Measurements from ENCODE around the gene PSMB7.
A peak's percentile ranks its signal among the peaks of the same experiment; 100 is the strongest.

The PSMB7 gene

DNA sequence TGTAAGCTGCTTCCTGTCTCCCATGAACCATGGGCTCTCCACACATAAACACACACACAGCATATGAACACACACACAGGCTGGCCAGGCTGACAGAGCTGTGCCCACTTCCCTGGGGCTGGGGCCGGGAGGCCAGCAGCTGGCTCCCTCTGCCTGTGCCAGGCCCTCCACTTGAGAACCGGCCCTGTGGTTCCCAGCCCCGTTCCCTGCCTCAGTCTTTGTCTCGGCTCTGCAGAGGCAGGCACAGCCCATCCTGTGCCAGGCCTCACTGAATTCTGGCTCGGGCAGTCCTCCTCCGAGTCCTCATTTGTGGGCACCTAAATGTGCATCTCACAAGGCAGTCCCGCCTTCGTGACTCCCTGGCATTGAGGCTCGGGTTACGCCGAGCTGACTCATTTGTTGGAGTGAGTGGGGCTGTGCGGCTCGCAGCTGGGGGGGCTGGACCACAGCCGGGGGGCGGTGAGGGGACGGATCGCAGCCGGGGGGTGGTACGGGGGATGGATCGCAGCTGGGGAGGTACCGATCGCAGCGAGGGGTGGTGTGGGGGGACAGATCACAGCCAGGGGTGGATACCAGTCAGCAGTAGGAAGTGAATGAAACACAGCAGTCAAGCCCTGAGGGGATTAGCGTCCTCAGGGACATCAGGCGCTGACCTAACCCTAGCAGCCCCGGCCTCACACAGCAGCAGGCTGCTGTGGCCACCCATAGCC lies 72.3 kb downstream of the PSMB7 start:
- DNase-seq, result peak; percentile 29 to 63

DNA sequence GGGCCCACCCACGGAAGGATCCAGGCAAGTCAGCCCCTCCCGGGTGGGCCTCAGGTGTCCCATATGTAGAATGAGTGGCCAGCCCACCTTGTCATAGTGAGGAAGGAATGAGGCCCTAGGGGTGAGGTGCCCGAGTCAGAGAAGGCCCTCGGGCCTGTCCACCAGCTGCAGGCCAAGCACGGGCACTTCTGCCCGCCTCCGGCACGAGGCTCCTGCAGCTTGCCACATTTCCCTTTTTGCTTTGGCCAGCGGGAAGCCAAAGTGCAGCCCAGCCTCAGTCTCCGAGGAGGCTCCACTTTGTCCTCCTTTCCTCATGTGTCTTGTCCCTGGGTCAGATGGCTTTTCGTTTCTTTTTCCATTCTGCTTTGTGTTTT lies 72.9 kb downstream of the PSMB7 start:
- no peak for DNase-seq

DNA sequence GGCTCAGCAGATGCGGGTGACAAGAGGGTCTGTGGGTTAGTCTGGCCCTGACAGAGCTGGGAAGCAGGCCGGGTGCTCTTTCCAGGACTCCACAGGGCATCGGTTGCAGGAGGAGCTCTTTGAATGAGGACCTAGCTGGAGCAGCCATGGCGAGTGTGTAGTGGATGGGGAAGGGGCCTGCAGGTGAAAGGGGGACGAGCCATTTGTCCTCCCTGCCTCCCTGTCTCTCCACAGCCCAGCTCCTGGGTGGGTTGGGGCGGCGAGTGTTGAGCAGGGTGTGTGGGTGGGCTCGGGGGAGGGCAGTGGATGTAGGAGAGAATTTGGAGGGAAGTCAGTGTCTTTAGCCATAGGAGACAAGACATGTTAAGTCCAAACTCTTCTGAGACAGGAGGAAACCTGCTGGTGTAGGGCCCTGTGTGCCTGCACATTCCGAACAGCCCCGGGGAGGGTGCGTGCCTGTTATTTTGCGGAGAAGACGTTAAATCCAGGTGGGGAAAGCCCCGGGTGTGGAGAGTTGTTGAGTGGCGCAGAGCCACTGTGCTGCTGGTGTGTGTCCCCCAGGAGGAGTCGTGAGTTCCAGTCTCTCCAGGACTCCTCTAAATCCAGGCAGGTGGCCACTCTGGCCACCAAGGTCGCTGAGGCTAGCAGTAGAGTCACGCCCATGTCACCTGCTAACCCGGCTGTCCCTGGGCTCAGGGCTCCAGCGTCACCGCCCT lies 73.6 kb downstream of the PSMB7 start:
- no peak for DNase-seq

DNA sequence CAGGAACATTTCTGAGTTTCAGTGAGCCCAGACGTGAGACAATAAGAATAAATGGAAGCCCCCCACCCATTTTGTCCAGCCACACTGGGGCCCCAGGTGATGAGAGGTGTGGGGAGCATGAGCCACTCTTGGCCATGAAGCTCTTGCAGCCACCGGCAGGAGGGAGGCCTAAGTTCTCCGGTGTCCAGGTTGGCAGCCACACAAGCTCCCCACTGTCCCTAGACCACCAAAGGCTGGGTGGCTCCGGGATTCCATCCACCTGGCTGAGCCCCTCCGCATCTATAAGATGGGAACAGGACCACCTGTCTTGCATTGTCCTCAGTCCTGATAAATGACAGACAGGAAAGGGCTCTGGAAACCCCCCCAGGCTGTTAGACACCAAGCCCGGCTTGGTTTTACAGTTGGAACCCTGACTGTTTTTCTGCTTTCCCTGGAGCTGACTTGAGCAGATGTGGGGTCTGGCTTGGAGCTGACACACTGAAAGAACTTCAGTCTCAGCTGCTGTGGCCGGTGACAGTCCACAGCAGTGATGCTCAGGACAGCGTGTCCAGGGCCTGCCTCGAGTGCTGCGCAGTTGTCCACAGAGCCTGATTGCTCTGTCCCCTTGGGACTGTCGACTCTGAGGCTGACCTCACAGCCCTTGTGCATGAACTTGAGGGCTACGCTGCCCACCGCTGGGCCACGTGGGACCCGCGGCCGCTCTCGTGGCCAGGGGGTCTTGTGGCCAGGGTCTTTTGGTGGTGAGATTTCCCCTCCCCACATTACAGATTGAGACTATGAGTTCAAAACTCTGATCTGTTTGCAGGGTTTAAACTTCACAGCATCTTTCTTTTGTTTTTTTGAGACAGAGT lies 74.8 kb downstream of the PSMB7 start:
- no peak for DNase-seq

DNA sequence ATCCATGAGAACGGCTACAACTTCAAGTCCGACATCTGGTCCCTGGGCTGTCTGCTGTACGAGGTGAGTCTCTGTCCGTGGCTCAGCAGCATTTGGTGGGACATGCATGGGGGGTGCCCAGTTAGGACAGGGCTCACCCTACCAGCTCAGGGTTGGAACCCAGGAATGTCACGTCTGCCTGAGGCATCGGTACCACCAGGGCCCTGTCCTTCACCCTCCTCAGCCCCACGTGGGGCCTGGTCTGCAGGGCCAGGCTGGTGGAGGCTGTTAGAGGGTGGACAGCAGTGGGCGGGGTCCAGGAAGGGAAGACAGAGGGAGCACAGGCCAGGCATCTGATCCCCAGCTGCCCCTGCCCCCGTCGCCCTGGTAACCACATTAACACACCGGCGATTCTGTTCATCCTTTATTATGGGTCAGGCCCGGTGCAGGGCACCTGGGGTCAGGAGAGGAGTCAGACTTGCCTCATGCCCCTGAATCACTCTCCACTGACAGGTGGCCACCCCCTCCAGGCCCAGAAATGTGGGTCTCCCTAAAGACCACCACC lies 75.6 kb downstream of the PSMB7 start:
- DNase-seq, result no peak

DNA sequence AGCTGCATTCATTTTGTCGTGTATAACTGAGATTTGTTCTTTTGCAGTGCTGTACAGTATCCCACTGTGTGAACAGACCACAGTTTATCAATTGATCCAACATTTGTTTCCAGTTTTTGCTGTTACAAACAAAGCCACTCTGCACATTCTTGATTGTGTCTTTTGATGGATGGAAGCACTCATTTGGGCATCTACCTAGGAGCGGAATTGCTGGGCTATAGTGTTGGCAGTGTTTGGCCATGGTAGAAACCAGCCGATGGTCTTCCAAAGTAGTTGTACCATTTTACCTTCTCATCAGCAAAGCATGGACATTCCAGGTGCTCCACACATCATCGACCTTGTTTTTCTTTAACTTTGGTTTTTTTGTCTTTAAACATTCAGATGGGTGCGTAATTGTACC lies 77.7 kb downstream of the PSMB7 start:
- DNase-seq, result no peak

DNA sequence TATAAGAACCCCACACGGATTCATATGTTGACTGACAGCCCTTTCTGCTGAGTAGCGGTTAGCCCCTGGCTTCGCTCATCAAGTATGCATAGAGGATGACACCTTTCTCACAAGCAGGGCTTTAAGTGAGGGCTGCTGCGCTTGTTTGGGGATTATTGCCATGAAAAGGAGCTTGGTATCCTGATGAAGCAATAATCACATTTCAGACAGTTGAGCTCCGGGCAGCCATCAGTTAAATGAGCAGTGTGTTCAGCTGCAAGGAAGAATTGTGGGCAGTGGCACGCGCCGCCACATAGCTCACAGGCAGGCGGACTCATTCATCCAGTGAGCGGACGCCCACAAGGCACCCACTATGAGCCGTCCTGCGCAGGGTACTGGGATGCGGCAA lies 79.9 kb downstream of the PSMB7 start:
- DNase-seq, result no peak

DNA sequence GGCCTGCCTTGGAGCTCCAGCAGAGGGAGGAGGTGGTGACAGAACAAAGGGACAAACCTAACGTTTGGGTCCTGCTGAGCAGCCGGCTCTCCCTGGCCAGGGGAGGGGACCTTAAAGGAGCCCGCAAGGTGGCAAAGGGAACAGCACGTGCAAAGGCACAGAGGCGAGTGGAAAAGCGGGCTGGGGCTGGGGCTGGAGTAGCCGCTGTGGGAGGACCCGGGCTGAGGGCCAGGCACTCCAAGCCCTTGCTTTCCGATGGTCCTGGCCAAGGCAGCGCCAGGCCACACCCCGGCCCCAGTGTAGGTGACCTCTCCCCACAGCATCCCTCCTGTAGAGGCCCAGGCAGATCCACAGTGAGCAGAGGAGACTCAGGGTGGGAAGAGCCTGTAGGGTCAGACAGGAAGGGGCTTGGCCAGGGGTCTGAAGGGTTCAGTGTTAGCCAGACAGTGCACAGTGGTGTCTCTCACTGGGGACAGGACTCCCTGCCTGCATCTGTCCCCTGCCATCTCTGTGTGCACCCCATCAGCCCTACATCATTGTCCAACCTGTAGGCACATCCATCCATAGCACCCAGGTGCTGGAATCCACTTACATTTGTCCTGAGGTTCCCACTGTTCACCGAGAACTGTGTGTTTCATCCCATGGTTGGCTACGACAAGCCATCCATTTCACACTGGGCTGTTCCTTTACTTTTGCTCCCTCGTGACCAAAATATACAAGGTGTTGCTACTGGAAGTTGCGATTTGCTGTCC lies 80.5 kb downstream of the PSMB7 start:
- DNase-seq, result no peak

DNA sequence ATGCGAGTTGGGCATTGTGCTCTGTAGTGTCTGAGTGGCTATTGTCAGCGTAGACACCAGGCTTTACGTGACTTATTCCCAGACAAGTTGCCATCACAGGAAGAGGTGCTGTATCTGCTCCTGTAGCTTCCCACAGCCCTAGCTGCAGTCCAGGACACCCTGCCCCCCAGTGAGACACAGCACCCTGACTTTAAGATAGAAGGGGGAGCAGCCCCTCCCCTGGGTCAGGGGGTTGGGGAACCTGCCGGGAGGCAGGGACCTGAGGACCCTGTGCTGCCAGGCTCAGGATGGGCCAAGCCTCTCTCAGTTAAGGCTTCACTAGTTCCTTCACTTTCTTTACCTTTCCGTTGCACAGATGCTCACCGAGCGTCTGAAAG lies 82.1 kb downstream of the PSMB7 start:
- no peak for DNase-seq

DNA sequence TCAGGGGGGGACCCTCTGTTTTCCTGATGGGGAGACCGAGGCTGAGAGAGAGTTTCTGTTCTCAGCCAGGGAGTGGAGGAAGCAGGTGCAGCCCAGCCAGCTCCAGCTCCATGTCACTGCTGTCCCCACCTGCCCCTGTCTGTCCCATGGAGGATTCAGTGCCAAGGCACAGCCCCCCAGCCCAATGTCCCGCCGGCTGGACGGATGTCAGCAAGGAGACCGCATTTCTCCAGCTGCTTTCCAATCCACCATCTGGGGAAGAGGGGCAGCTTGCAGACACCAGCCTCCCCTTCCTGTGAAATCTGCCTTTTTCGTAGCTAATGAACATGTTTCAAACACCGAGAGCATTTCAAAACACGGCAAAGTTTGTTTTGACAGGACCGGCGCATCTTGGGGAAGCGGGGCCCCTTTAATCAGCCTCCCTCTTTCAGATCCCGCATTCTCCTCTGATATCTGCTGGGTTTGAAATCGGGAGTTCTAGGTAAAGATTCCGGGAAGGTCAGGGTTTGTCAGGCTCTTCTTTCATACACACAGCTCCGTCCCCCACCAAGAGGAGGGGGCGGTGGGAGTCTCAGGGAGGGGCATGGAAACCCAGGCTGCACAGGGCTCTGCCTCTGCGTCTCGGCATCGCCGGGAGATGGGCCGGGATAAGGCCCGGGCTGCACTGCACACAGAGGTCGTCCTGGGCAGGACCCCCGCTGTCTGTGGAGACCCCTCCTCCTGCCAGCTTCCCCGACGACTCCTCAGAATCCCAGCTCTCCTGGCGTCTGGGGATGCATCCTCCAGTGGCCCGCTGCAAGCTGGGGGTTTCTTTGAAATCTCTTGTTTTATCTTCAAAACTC lies 82.7 kb downstream of the PSMB7 start:
- DNase-seq, result no peak

DNA sequence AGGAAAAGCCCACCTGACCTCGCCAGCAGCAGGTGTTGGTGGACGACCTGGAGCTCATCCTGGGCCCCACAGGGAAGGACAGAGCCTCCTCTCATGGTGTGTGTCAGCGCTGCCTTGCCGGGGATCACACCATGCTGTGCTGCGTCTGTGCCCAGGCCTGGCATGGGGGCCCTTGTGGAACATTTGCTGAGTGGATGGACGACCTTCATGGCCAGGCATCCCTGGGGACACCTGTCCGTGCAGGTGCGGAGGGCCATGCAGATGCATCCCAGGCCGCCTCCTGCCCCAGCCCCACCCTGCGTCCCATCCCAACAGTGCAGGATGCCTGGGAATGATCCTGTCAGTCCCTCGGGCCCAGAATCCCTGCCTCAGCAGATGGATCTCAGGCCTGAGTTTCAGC lies 83.7 kb downstream of the PSMB7 start:
- no peak for DNase-seq

DNA sequence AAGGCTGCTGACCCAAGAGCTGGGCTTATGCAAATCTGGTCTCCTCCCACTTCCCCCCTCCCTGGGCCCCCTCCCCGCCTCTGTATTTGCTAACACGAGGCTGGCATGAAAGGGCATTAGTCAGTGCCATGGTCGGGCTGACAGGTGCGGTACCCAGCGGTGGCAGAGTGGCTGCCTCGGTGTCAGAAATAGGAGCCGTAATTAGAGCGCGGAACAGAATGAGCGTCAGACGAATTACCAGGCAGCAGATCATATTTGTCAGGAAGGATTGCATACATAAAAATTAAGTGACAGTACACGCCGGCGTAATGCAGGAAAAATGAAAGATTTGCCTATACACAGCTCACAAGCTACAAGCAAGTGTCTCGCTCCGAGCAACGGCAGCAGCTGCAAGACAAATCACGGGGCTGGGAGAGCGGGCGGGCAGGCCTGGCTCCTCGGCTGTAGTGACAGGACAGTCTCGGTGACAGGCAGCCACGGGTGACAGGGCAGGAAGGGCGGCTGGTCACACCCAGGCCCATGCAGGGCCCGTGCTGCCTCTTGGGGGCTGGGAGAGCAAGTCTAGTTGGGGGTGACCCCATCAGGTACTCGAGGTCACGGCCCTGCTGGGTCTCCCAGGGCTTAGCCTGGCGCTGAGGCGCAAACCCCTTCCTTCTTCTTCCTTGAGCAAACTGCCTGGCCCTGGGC lies 85.1 kb downstream of the PSMB7 start:
- DNase-seq, result peak; percentile 60 to 85

DNA sequence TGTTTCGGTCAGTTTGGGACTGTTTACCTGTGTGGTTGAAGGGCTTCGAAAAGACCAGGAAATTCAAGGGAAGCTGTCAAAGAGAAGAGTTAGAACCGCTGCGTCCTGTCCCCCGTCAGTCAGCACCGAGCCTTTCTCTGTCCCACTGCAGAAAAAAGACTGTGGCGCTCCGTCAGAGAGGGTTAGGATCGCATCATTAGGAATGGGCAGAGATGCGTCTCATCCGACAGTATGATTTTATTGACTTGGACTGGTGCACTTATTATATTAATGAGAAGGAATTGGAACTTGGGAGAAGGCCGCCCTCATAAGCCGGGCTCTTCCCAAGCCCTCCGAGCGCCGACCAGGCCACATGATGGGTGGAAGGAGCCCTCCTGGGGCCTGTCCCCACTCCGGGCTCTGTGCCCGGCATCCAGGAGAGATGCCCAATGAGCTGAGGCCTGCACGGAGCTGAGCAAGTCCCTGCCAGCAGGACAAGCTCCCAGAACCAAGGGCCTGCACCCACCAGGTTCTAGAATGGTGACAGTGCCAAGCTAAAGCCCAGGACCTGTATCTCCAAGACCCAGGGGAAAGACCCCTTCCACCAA lies 85.9 kb downstream of the PSMB7 start:
- no peak for DNase-seq

DNA sequence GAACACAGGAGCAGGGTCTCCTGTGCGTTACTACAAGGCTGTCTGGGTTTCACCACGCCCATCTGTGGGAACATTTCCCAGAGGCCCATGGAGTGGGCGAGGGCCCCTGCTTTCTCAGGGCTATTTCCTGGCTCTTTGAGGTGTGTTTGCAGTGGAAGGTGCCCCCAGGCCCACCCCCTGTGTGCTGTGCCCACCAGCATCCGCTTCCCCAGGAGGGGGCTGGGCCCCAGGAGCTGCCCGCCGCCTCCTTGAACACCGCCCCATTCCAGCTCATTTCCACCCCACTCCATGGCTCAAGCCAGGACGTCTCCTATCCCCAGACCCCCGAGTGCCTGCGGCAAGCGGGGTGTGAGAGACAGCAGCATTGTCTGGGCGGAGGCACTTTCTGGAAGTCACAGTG lies 87.0 kb downstream of the PSMB7 start:
- DNase-seq, result no peak

DNA sequence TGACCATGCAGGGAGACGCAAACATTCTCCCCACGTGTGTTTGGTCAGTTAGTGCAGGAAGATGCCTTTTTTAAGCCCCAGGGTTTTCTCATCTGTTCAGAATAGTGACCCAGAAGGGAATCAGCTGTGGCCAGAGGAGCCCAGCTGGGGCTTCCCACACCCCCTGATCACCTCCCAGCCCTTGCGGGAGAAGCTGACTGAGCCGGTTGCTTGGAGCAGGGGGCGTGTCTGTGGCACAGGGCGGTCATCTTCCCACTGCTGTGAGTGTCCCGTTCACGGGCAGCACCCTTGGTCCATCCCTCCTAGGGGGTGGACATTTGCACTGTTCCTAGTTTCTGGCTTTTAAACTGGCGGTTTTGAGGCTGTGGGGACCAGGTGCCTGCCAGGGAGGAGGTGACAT lies 87.8 kb downstream of the PSMB7 start:
- no peak for DNase-seq

DNA sequence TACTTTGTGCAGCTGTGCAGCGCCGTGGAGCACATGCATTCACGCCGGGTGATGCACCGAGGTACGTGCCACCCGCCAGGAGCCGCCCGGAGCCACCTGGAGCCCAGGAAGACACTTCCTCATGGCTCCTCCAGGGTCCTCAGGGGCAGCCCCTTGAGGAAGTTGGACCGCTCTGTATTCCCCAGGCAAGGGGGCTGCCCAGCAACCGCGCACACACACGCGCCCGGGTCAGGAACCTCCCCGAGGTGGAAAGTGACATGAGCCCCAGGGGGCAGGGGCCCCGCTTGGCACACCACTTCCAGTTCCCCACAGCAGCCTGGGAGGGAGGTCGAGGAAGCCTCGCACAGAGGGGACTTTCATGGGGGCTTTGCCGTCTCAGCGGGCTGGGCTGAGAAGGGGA lies 88.9 kb downstream of the PSMB7 start:
- no peak for DNase-seq

DNA sequence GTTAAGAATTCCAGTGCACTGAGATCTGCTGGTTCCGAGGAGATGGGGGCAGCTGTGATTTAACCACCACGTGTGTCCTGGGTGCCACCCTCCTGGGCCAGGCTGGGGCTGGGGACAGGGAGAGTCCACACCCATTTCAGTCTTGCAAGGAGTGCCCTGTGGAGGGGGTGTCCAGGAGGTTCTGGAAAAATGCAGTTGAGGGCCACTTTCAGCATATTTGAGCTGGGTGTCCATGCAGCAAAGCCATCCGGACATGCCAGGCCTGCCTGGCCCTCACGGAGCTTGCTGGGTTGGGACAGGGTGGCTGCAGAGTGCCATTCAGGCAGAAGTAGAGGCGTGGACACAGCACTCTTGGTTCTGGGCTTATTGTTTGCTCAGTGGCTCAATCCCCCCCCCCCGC lies 89.4 kb downstream of the PSMB7 start:
- DNase-seq, result no peak

DNA sequence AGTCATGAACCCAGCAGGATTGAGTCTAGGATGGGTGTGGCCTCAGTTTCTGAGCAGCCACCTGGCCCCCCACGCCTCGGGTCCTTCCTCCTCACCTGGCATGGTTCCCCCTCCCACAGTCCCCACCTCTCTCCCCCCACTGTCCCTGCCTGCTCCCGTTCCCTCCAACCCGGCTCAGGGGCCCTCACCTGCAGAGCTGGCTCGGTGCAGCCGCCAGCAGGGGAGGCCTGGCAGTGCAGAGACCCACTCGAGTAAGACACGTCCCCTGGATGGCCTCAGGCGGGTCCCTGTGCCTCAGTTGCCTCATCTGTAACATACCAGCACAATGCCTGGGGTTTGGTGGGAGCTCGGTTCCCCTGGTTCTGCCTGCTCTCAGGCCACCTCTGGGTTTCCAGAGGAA lies 91.3 kb downstream of the PSMB7 start:
- no peak for DNase-seq

DNA sequence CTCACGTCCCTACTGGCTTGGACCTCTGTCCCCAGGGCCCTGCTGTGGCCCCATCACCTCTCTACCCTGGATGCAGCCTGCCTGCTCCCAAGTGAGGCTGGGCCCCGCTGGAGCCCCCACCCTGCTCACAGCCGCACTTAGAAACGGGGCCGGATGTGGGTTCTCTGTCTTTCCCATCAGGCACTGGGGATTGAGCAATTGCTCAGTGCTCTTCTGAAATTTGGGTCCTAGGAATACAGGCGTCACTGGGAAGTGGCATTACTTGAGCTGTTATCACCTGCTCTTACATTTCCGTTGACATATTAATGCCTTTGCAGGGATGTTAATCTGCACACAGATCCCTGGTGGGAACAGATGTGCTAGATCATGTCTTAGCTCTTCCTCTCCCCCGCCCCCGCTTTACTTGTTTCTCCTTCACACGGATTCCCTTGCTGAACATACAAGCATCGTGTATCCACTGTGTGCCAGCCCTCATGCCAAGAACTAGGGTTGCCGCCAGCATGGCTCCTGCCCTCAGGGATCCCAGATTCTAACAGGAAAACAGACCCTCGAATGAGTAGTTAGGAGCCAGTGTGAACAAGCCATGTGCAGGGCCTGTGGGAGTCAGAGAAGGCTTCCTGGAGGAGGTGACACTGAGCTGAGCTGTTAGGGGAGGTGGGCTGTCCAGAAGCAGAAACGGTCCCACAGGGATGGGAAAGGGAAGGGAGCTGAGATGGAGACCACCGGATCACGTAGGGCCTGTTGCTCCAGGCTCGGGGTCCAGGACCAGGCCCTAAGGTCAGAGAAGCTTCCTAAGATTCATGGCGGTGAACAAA lies 92.4 kb downstream of the PSMB7 start:
- DNase-seq, result no peak

DNA sequence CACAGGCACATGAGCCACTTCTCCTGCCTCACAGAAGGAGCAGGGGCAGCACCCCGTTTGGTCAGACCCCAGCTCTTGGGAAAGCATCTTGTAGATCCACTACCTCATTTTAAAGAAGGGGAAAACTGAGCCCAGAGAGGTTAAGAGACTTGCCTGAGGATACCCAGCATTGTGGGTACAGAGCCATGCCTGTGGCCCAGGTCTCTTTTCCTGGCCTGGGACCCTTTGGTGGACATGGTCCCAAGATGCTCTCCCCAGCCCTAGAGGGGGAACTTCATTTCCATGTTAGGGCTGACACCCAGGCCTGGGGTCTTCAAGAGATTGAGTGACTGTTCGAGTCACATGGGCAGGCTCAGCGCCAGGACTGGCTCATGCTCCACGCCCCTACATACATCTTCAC lies 93.3 kb downstream of the PSMB7 start:
- DNase-seq, result no peak

All from NCI-H2081 (cell line).